Activated naive CD4-positive, alpha-beta T cell (primary cell): ENCODE results near the gene TMEM209.
"Not testable (repeated sequence)": the region's sequence is repeated elsewhere in the genome, so short reads cannot be mapped to it uniquely, and the experiment has no call there.

Experiments
- DNase-seq, 4 experiments: peaks; one replicate each; lab custom pipeline; 2025; lab: John Stamatoyannopoulos, UW

The TMEM209 gene

GRCh38 chr7:130126840-130127239 lies 78.4 kb downstream of the TMEM209 start:
- not testable (repeated sequence) for DNase-seq

DNA sequence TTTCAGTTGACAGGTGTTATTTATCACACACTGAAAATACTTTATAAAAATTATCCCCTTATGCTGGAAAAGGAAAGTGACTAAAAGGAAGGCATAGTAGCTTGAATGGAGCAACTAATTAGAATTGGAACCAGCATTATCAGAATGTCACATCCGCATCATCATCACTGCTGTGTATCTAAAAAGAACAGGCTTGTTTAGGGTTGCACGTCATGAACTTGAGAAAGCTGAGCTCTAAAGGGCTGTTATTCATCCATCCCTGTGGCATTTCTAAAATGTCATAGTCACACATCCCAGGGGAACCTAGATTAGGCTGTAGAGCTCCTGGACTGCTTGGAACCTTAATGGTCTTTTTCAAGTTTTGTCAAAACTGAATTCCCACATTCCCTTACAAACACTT lies 80.5 kb downstream of the TMEM209 start:
- no peak for DNase-seq

DNA sequence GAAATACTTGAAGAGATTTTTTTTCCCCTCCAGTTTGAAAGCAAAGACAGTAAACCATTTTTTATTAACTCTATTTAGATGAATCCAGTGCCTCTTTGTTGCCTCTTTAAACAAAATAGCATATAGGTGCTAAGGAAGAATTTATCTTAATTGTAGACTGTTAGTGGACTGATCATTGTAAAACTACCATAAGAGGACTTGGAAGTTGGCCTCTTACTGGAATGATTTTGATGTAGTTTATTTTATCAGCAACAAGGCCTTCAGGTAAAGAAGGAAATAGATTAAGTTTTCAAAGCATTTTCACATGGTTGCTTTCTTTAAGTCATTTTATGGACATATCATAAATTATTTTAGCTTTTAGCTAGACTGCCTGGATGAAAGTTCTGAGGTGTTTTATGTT lies 81.7 kb downstream of the TMEM209 start:
- no peak for DNase-seq

- DNase-seq: no peak
Observed at GRCh38 chr7:130118801-130119200, 86.4 kb downstream of the TMEM209 start.

GRCh38 chr7:130118294-130118693 lies 86.9 kb downstream of the TMEM209 start:
- DNase-seq: no peak

DNA sequence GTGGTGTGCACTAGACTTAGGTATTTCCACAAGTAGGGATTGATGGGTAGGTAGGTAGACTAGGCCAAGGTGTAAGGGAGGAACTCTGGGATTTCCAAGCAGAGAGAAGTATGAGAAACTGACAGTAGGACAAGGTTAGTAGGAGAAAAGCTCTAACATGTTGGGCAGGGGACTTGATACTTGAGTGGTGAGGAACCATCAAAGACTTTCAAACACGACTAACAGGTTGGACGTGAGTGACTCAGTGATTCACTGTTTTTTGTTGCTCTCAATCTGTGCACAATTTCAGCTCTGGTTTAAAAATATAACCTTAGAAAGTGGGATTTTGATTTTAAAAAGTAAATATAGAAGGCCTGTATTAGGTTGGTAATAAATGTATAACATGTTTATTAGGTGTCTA lies 90.4 kb downstream of the TMEM209 start:
- DNase-seq: no peak
